Left ventricle myocardium inferior (tissue), 1 donor: ENCODE results near the gene COL4A2. TPM values are rescaled to one million over a fixed set of nuclear protein-coding genes. Genes with fewer than 3 reads are reported as not detected.

Experiments
- DNase-seq: peaks from one replicate; pipeline ENCODE4 v3.0.0-alpha.2; 2020
- H3K27ac ChIP-seq: fragments of 200-600 bp; replicated peaks from 2 replicates; pipeline ENCODE4 v1.8.0; 2021
- H3K27me3 ChIP-seq: fragments of 200-600 bp; 2 replicates; pipeline ENCODE4 v1.8.0; 2021; ENCODE audit warnings: low read depth
- H3K36me3 ChIP-seq: fragments of 200-600 bp; 2 replicates; pipeline ENCODE4 v1.8.0; 2021
- H3K4me1 ChIP-seq: fragments of 200-600 bp; 2 replicates; pipeline ENCODE4 v1.8.0; 2021
- H3K4me3 ChIP-seq: fragments of 200-600 bp; 2 replicates; pipeline ENCODE4 v1.8.0; 2021; ENCODE audit warnings: mild to moderate bottlenecking, moderate library complexity
- H3K9me3 ChIP-seq: fragments of 200-600 bp; replicated peaks from 2 replicates; pipeline ENCODE4 v1.8.0; 2021
- CTCF ChIP-seq: fragments of 200-600 bp; IDR thresholded peaks from 2 replicates; pipeline ENCODE4 v1.8.0; 2021; ENCODE audit warnings: antibody characterized with exemption, mild to moderate bottlenecking, borderline replicate concordance
- intact Hi-C: fragments of 100-400 bp; cut with micrococcal nuclease; formaldehyde crosslinking; loops from one replicate; pipeline ENCODE4 v1.11.0; 2022
- total RNA-seq: library from RNA; stranded (reverse); fragmentation: NEBNext Ultra II Directional; extraction: Animal tissue kit (Norgen Biotek cat#: 25700); gene quantifications from one replicate; pipeline ENCODE4 v1.2.1, GENCODE V29; 2021
- donor health status: DM: no; HTN: yes; CAD: no; lungs with severe emphysema.

The COL4A2 gene
- total RNA-seq, 1 donor from 2014 or later, result 117 TPM

DNA sequence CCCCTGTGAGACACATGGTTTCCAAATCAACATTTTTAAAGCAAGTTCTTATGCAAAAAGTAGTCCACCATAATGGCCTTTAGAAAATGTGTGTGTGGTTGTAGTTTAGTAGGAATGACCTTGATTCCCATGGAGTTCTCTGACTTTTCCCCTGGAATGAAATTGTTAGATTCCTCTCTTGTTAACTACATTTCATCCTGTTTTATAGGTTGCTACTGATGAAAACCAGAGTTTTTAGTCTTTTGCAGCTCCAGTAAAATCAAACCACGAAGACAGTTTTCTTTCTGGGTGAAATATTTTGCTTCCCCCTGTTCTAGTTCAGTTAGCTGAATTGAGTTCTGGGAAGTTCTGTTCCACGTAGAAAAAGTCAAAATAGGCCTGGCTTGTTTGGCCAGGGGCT is 146.7 kb downstream of the COL4A2 start:
- no peak for TF ChIP-seq CTCF
- DNase-seq, result no peak
- no peaks in the 10 kb centered on the region for H3K27me3 ChIP-seq
- no peak overlapping the region for H3K27ac ChIP-seq
- H3K9me3 ChIP-seq, result no peaks in the 10 kb centered on the region
- intact Hi-C loops, result no loop called here
- H3K36me3 ChIP-seq, result peaks cover 69% of the 10 kb centered on the region
- H3K4me3 ChIP-seq, result no peak overlapping the region
- H3K4me1 ChIP-seq, result peaks cover 16% of the 10 kb centered on the region

- H3K36me3 ChIP-seq, result peaks cover 69% of the 10 kb centered on the region
These were observed 147.3 kb downstream of the COL4A2 start for GRCh38 chr13:110454227-110454859.

DNA sequence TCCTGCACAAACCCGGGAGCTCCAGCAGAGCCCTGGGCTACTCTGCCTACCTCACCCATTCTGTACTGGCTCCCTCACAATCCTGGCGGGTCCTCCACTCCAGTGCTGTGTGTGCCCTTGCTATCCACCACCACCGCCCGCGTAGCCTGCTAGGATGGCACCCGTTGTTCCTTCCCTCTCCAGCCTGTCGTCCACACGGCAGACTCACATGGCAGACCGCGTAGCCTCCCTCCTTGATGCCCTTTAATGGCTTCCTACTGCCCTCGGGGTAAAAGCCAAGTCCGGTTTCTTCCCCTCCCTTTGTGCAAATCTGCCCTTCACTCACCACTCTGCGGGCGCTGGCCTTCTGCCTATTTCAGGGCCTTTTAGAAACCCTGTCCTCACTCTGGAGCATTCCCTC is 147.9 kb downstream of the COL4A2 start:
- DNase-seq, result peak; percentile 28
- peak overlapping the region; percentile 61 for H3K27ac ChIP-seq
- peaks cover 16% of the 10 kb centered on the region for H3K4me1 ChIP-seq
- H3K4me3 ChIP-seq, result no peak overlapping the region
- intact Hi-C loops, result no loop called here
- TF ChIP-seq CTCF, result no peak
- no peaks in the 10 kb centered on the region for H3K27me3 ChIP-seq
- H3K9me3 ChIP-seq, result no peaks in the 10 kb centered on the region
- peaks cover 69% of the 10 kb centered on the region for H3K36me3 ChIP-seq

More at GRCh38 chr13:110454227-110454859, 147.3 kb downstream of the COL4A2 start:
- DNase-seq, result no peak
- Histone ChIP-seq H3K27ac (peak overlapping the region; percentile 61), H3K4me1 (peaks cover 16% of the 10 kb centered on the region), H3K9me3 (no peaks in the 10 kb centered on the region), H3K4me3 (no peak overlapping the region), H3K27me3 (no peaks in the 10 kb centered on the region)
- TF ChIP-seq CTCF, result no peak
- intact Hi-C loops, result no loop called here

GRCh38 chr13:110455444-110455843 is 148.4 kb downstream of the COL4A2 start:
- peaks cover 69% of the 10 kb centered on the region for H3K36me3 ChIP-seq
- no peaks in the 10 kb centered on the region for H3K9me3 ChIP-seq
- H3K27ac ChIP-seq, result peak overlapping the region; percentile 61
- H3K4me3 ChIP-seq, result no peak overlapping the region
- H3K4me1 ChIP-seq, result peaks cover 16% of the 10 kb centered on the region
- DNase-seq, result no peak
- intact Hi-C loops, result no loop called here
- no peaks in the 10 kb centered on the region for H3K27me3 ChIP-seq
- no peak for TF ChIP-seq CTCF

GRCh38 chr13:110455941-110456340 is 148.9 kb downstream of the COL4A2 start:
- H3K36me3 ChIP-seq, result peaks cover 69% of the 10 kb centered on the region
- H3K27ac ChIP-seq, result no peak overlapping the region
- no peaks in the 10 kb centered on the region for H3K9me3 ChIP-seq
- peak; percentile 86 for TF ChIP-seq CTCF
- no peak overlapping the region for H3K4me3 ChIP-seq
- no peaks in the 10 kb centered on the region for H3K27me3 ChIP-seq
- peaks cover 16% of the 10 kb centered on the region for H3K4me1 ChIP-seq
- peak; percentile 74 for DNase-seq
- intact Hi-C loops, result no loop called here
